Activated naive CD8-positive, alpha-beta T cell treated with anti-CD3 and anti-CD28 coated beads, Interleukin-2, amount 10 ng/mL, durations not matched to agents 7 days and 5 days (primary cell): ENCODE results near the gene NACC1. TPM values are rescaled to one million over a fixed set of nuclear protein-coding genes. Genes with fewer than 3 reads are reported as not detected.

Experiments used
- ATAC-seq: fragments of 150-1000 bp; cut with Tn5 transposase; one replicate; pipeline ENCODE4 v1.10.0; 2021; ENCODE audit warnings: low read depth, moderate library complexity
- POLR2A ChIA-PET: fragments of 350-600 bp; sonication (Branson Sonifier 250); formaldehyde crosslinking; loops from one replicate; lab custom pipeline; 2021; ENCODE audit warnings: antibody characterized with exemption; lab: Charles Lee
- DNase-seq: peaks from one replicate; pipeline ENCODE4 v3.0.0; 2021
- H3K27ac Mint-ChIP-seq: one replicate; pipeline ENCODE4 v1.8.0; 2022; ENCODE audit warnings: mild to moderate bottlenecking, mixed read lengths
- H3K27me3 Mint-ChIP-seq: one replicate; pipeline ENCODE4 v1.8.0; 2022; ENCODE audit warnings: mild to moderate bottlenecking, moderate library complexity, mixed read lengths
- H3K36me3 Mint-ChIP-seq: one replicate; pipeline ENCODE4 v1.8.0; 2021; ENCODE audit warnings: mild to moderate bottlenecking, mixed read lengths
- H3K4me1 Mint-ChIP-seq: one replicate; pipeline ENCODE4 v1.8.0; 2021; ENCODE audit warnings: mixed read lengths
- H3K4me3 Mint-ChIP-seq: one replicate; pipeline ENCODE4 v1.8.0; 2022; ENCODE audit warnings: mild to moderate bottlenecking, moderate library complexity, mixed read lengths
- H3K9me3 Mint-ChIP-seq: one replicate; pipeline ENCODE4 v1.8.0; 2021; ENCODE audit warnings: mixed read lengths
- total RNA-seq, 2 experiments: library from RNA; stranded (reverse); gene quantifications; one replicate each; pipeline ENCODE4 v1.2.3, GENCODE V29; 2021

NACC1 gene
- total RNA-seq, 2 experiments from 2014 or later = 56.3 to 57.2 TPM

DNA sequence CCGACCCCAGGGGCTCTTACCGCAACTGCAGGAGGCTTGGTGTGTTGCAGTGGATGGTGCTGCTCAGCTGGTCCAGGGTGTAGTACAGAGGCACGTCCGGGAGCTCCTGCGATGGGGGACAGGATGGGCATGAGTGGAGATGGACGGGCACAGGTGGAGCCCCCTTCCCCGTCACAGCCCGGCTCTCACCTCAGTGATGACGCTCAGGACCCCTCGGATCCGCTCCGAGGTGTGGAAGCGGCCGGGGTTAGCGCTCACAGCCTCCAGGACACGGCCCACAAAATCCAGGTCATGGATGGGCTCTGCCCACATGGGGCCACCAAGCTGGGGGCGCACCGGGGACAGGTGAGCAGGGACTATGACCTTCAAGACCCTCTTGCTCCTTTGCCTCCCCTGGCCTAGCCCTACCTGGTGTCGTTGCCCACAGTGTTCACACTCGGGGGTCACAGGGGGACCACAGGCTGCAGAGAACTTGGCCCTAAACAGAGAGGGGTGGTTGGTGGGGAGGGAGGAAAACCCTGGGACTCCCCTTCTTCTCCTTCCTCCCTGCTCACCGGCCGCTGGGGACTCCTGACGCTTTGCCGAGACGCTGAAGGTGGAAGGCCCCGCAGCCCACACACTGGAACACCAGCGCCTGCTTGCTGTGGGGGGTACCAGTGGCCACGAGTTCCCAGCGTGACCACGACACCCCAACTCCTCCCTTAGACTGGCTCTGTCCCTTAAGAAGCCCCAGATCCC, 8.5 kb upstream of the NACC1 start:
- Mint-ChIP-seq H3K9me3 (no peaks in the 10 kb centered on the region), H3K27ac (no peak overlapping the region), H3K27me3 (no peaks in the 10 kb centered on the region), H3K4me3 (no peak overlapping the region), H3K36me3 (peaks cover 4% of the 10 kb centered on the region), H3K4me1 (peaks cover 3% of the 10 kb centered on the region)
- ATAC-seq (no peak), DNase-seq (no peak)
- POLR2A ChIA-PET = no interaction called here

DNA sequence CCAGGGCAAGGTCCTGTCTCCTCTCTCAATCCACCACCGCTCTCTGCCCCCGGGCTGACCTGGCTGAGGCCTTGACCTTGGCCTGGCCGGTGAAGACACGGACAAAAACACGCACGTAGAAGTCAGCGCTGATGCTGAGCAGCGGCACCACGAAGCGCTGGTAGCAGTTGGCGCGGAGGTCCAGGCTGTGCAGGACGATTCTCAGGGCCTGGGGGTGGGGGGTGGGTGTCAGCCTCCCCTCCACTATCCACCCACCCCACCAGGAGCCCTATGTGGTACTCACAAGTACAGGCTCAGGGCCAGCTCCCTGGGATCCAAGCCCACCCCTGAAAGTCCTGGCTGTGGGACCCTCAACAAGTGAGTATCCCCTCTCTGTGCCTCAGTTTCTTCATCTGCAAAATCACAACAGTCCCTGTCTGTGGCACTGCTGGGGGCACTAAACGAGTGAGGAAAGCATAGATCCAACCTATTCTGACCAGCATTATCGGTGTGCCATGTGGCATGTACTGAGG, 7.9 kb upstream of the NACC1 start:
- ATAC-seq (no peak), DNase-seq (no peak)
- Mint-ChIP-seq H3K9me3 (no peaks in the 10 kb centered on the region), H3K27me3 (no peaks in the 10 kb centered on the region), H3K27ac (no peak overlapping the region), H3K4me1 (peaks cover 1% of the 10 kb centered on the region), H3K36me3 (peaks cover 4% of the 10 kb centered on the region), H3K4me3 (no peak overlapping the region)
- POLR2A ChIA-PET = no interaction called here

DNA sequence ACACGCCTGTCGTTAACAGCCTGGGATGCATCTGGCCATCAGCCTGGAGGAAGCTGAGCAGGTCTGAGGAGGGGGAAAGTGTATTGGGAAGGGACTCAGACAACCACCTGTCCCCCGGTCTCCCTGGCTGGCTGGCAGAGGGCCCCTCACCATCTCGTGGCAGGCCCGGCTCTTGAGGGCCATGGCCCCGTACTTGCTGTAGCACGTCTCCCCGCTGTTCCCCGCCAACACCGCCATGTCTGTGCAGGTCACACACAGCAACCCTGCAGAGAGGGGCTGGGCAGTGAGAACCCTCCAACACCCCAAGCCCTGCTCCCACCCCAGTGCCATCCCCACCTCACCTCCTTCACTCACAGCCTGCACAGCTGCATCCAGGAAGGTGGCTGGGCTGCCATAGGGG, 5.5 kb upstream of the NACC1 start:
- peaks cover 4% of the 10 kb centered on the region for H3K36me3 Mint-ChIP-seq
- POLR2A ChIA-PET = no interaction called here
- peaks cover 6% of the 10 kb centered on the region for H3K4me1 Mint-ChIP-seq
- H3K9me3 Mint-ChIP-seq = no peaks in the 10 kb centered on the region
- H3K27me3 Mint-ChIP-seq = no peaks in the 10 kb centered on the region
- ATAC-seq (no peak), DNase-seq (no peak)
- no peak overlapping the region for H3K4me3 Mint-ChIP-seq
- H3K27ac Mint-ChIP-seq = no peak overlapping the region

DNA sequence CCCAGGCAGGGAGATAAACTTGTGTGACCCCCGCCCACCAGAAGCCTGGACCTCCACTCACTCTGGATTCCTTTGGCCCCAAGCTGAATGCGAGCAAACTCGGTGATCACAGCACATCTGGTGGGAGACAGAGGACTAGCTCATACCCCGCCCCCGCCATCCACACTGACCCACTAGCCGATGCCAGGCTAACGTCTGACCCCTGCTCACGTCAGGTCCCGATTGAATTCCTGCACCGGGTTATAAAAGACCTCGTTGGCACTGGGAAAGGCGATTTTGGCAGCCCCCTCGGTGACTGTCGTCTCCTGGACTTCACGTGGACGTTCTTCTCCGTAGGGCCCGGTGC, 2.2 kb upstream of the NACC1 start:
- Mint-ChIP-seq H3K4me1 (peaks cover 17% of the 10 kb centered on the region), H3K9me3 (no peaks in the 10 kb centered on the region), H3K36me3 (peaks cover 5% of the 10 kb centered on the region), H3K27me3 (no peaks in the 10 kb centered on the region), H3K4me3 (peak overlapping the region; percentile 92), H3K27ac (peak overlapping the region; percentile 92)
- POLR2A ChIA-PET = interaction anchor here (2.7 to 5.5 kb wide), 3 partner anchors 11 to 52 kb away, joined by 12 to 50 read pairs (median 22); no protein-coding TSS in a partner anchor
- no peak for ATAC-seq
- DNase-seq = no peak

DNA sequence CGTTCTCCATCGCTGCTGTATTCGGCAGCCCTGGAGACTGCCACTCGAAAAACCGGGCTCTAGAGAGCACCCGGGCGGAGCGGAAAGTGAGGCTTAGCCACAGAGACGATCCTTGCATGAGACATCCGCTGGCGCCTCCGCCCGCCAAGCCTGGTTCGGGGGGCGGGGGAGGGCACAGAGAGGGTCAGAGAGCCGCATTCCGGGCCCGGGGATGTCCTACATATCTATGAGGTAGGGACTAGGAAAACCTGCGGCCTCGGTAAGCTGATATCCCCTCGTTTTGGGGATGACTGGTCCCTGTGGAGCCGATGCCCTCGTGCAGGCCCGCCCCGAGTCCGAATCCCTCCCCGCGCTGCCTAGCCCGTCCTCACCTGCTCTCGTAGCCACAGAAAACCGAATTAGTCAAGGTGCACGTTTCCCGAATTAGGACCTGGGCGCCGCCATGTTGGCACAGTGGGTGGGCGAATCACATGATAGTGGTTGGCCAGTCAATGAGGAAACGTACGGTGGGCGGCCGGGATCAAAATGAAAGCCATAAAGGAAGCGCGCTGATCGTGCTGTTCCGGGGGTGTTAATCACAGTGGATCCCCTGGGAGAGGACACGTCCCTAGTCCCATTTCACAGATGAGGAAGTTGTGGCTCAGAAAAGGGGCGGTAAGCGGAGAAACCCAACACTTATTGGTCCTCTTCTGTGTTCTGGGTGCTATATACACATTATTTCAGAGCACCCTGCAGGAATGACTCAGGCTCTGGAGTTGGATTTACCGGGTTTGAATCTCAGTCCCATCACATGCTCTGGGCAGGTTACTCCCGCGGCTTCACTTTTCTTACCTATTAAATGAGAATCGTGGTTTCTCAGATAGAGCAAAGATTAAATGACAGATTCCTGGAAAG, 1.5 kb upstream of the NACC1 start, which contains the start of gene TRMT1:
Gene TRMT1, minus strand, starts transcription at position 459 of the 894 bp plus-strand sequence. Its CDS starts 341 bp downstream, at position 118.
- DNase-seq (peak; percentile 88), ATAC-seq (peak; percentile 38)
- POLR2A ChIA-PET = interaction anchor here (0.6 to 5.5 kb wide), 7 partner anchors 12 to 235 kb away, joined by 3 to 50 read pairs (median 3); partner anchors contain the start of gene DNASE2
- no peaks in the 10 kb centered on the region for H3K9me3 Mint-ChIP-seq
- H3K27me3 Mint-ChIP-seq = no peaks in the 10 kb centered on the region
- peaks cover 17% of the 10 kb centered on the region for H3K4me1 Mint-ChIP-seq
- peak within 1 kb of the TSS; percentile 92 for H3K27ac Mint-ChIP-seq
- H3K4me3 Mint-ChIP-seq = peak within 1 kb of the TSS; percentile 92
- peaks cover 5% of the 10 kb centered on the region for H3K36me3 Mint-ChIP-seq

DNA sequence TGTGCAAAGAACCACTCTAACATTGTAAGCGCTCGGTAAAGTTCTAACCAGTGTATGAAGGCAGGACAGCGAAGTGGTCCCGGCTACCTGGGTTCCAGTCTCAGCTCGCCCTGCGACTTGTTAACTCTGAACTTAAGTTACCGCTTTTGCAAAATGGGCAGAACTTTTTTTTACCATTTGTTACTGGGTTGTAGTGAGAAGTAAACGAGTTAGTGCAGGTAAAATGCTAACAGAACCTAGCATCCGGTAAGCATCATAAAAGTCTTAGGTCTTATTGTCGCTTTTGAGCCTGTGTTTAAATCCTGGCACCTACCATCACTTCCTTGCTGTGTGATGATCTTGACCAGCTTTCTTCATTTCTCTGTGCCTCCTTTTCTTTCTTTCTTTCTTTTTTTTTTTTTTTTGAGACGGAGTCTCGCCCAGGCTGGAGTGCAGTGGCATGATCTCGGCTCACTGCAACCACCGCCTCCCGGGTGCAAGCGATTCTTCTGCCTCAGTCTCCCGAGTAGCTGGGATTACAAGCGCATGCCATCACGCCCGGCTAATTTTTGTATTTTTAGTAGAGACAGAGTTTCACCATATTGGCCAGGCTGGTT, 790 bp upstream of the NACC1 start:
- Mint-ChIP-seq H3K36me3 (peaks cover 5% of the 10 kb centered on the region), H3K9me3 (no peaks in the 10 kb centered on the region), H3K27ac (peak overlapping the region; percentile 92), H3K4me1 (peaks cover 19% of the 10 kb centered on the region), H3K4me3 (peak overlapping the region; percentile 92), H3K27me3 (no peaks in the 10 kb centered on the region)
- ATAC-seq (peak; percentile 7), DNase-seq (no peak)
- POLR2A ChIA-PET = interaction anchor here (0.5 to 5.5 kb wide), 19 partner anchors 12 to 1361 kb away, joined by 3 to 50 read pairs (median 4); partner anchors contain the start of genes DNASE2, GCDH, IER2 and STX10

DNA sequence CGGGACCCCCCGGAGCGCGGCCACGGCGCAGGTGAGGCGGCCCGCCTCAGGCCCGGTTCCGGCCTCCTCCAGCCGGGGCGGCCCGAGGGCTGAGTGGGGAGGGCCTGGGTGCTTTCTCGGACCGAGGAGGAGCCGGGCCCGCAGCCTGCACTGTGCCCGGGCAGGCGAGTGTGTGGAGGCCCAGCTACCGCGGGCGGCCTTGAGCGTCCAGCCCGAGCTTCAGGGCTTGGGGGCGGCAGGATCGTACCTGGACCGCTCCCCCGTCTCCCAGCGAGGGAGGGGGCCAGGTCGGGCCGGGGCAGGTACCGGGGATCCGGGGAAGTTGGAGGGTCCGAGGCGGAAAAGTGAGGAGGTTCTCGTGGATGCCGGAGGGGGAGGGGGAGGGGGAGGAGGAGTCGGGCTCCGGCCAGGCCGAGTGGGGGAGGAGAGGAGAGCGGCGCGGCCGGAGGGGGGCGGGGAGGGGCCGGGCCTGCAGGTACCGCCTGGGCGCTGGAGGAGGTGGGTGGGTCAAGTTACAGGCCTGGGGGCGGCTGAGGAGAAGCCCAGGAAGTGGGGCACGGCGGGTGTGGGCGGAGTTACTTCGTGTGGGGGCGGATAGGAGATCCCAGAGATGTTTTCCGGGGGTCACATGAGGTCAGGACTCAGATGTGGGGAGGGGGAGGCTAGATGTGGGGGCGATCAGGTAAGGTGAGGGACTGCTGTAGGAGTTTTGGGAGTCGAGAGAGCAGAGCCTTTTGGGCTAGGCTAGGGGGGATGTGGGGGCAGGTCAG, 545 bp downstream of the NACC1 start:
- Mint-ChIP-seq H3K4me3 (peak overlapping the region; percentile 86), H3K27ac (peak overlapping the region; percentile 86), H3K36me3 (peaks cover 5% of the 10 kb centered on the region), H3K4me1 (peaks cover 21% of the 10 kb centered on the region), H3K27me3 (no peaks in the 10 kb centered on the region), H3K9me3 (no peaks in the 10 kb centered on the region)
- POLR2A ChIA-PET = interaction anchor here (0.7 to 5.5 kb wide), 16 partner anchors 12 to 228 kb away, joined by 3 to 50 read pairs (median 6); partner anchors contain the start of genes GCDH, IER2 and STX10
- ATAC-seq (peak; percentile 9), DNase-seq (peak; percentile 61)

DNA sequence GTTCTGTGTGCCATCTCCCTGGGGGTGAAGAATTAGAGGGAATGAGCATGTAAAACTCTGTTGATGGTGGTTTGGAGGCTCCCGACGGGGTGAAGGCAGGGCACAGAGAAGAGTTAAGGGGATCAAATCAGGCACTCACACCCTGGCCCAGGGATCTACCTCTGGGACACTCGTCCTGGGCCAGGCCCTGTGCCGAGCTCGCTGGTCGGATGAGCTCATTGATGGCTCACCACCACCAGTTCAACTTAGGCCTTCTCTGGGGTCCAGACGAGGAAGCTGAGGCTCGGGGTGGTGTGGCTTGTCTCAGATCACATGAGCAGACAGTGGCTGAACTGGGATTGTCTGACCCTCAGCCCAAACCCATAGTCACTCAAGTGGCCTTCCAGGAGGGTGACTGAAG, 1.6 kb downstream of the NACC1 start:
- DNase-seq = no peak
- H3K4me1 Mint-ChIP-seq = peaks cover 21% of the 10 kb centered on the region
- no peak for ATAC-seq
- peaks cover 5% of the 10 kb centered on the region for H3K36me3 Mint-ChIP-seq
- peak overlapping the region; percentile 86 for H3K4me3 Mint-ChIP-seq
- POLR2A ChIA-PET = interaction anchor here (0.7 to 5.5 kb wide), 5 partner anchors 11 to 51 kb away, joined by 3 to 50 read pairs (median 6); partner anchors contain the start of genes IER2 and STX10
- no peaks in the 10 kb centered on the region for H3K27me3 Mint-ChIP-seq
- H3K27ac Mint-ChIP-seq = peak overlapping the region; percentile 86
- H3K9me3 Mint-ChIP-seq = no peaks in the 10 kb centered on the region

DNA sequence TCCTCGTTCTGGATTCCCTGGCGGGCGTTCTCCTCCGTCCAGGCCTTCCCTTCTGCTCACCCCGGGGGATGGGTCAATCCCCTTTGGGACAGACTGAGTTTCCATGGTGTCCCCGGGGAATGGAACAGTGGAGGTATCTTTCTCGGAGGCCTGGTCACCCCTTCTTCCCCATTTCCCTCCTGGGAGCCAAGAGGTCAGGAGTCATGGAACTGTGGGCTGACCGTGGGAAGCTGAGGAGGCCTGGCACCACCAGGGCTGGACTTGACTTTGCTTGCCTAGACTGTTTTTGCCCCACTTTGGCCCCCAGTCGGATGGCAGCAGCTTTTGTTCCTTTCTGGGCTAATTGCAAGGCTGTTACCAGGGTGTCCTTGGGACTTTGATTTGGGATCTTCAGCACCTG, 2.0 kb downstream of the NACC1 start:
- H3K4me3 Mint-ChIP-seq = peak overlapping the region; percentile 86
- H3K4me1 Mint-ChIP-seq = peaks cover 21% of the 10 kb centered on the region
- H3K27me3 Mint-ChIP-seq = no peaks in the 10 kb centered on the region
- DNase-seq (no peak), ATAC-seq (no peak)
- no peaks in the 10 kb centered on the region for H3K9me3 Mint-ChIP-seq
- POLR2A ChIA-PET = interaction anchor here (1.4 to 5.5 kb wide), 4 partner anchors 10 to 32 kb away, joined by 6 to 50 read pairs (median 12); partner anchors contain the start of genes IER2 and STX10
- peaks cover 7% of the 10 kb centered on the region for H3K36me3 Mint-ChIP-seq
- H3K27ac Mint-ChIP-seq = no peak overlapping the region

DNA sequence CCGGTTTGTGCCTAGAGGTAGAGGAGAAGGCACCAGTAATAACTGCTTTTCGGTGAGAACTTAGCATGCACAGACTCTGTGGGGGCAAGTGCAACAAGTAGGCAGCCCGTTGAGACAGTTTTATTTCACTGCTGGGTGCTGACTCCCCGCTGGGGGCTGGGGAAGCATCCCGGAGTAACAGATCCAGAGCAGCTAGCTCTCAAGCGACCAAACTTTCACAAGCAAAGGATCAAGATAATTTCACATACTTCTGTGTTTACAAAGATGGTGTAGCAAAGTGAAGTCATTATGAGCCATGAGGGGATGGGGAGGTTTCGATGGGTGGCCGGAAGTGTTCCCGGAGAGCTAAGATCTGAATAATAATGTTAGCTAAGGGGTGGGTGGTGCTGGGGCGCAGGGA, 2.8 kb downstream of the NACC1 start:
- no peaks in the 10 kb centered on the region for H3K9me3 Mint-ChIP-seq
- peaks cover 15% of the 10 kb centered on the region for H3K4me1 Mint-ChIP-seq
- ATAC-seq (no peak), DNase-seq (no peak)
- no peak overlapping the region for H3K4me3 Mint-ChIP-seq
- no peak overlapping the region for H3K27ac Mint-ChIP-seq
- no peaks in the 10 kb centered on the region for H3K27me3 Mint-ChIP-seq
- H3K36me3 Mint-ChIP-seq = peaks cover 5% of the 10 kb centered on the region
- POLR2A ChIA-PET = interaction anchor here (2.7 to 5.5 kb wide), 2 partner anchors 29 to 32 kb away, joined by 18 to 50 read pairs; partner anchors contain the start of genes IER2 and STX10

DNA sequence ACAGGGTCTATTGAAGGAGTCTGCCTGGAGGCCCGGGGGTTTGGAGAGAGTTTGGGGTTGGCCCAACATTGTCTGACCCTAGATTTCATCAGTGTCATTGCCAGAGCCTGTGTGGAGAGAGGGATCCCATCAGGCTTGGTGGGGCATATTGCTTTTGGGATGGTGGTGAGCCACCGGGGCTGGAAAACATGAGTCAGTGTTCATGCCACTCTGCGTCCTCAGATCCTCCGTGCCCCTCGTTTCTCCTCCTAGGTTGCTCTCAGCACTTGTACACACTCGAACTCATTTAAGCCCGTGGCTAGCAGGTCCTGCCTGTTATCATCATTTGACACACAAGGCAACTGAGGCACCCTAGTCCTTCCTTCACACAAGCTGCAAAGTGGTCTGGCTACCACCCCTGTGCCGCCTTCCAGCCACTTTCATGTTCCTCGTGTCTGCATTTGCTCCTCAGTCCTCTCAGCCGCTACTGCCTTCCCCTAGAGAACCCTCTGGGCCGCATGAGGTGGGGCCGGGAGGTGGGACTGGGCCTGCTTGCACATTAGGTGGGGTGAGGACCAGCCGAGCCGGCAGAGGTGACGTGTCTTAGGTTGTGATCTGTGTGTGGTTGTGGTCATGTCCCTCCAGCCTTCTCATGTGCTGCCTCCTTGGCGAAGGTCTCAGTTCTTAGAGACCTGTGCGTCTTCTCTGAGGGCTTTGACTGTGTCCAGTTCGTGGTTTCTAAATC, 3.6 kb downstream of the NACC1 start:
- DNase-seq (no peak), ATAC-seq (no peak)
- POLR2A ChIA-PET = interaction anchor here (2.7 kb wide), 1 partner anchor 28 kb away, joined by 18 read pairs; the partner anchor contains the start of genes IER2 and STX10
- Mint-ChIP-seq H3K27me3 (no peaks in the 10 kb centered on the region), H3K4me3 (no peak overlapping the region), H3K4me1 (peaks cover 15% of the 10 kb centered on the region), H3K9me3 (no peaks in the 10 kb centered on the region), H3K36me3 (peaks cover 5% of the 10 kb centered on the region), H3K27ac (no peak overlapping the region)
